ENCODE data around the gene CPNE2.
A peak's percentile ranks its signal among the peaks of the same experiment; 100 is the strongest.

GRCh38 chr16:57045694-57046381 lies 46.5 kb upstream of the CPNE2 start:
- TF ChIP-seq CTCF (conservative IDR thresholded peaks at IDR 0.05), result peak; percentile 42; the same call in 1 of the 2 replicates
- TF ChIP-seq EZH2 (IDR thresholded peaks at IDR 0.05; ENCODE audit: low read depth), result no peak
